Prostate gland (tissue), 2 donors: ENCODE results near the gene FBXO47. TPM values are rescaled to one million over a fixed set of nuclear protein-coding genes. Genes with fewer than 3 reads are reported as not detected.
"Not testable (repeated sequence)": the region's sequence is repeated elsewhere in the genome, so short reads cannot be mapped to it uniquely, and the experiment has no call there.

Experiments
- DNase-seq: peaks from one replicate; pipeline ENCODE4 v3.0.0-alpha.2; 2019; ENCODE audit warnings: low spot score
- H3K27ac ChIP-seq, 2 donors: fragments of 200-600 bp; sonication (generic); 2 replicates each; pipeline ENCODE4 v1.5.1; 2017 to 2019
- H3K27me3 ChIP-seq: fragments of 200-600 bp; sonication (generic); replicated peaks from 2 replicates; pipeline ENCODE4 v1.5.1; 2019; ENCODE audit not compliant: insufficient read depth
- H3K36me3 ChIP-seq, 2 donors: fragments of 200-600 bp; sonication (generic); 1 replicate in 1 of 2; 2 replicates in 1 of 2; pipeline versions ENCODE4 v1.5.1 to v1.8.1; 2017 to 2019
- H3K4me1 ChIP-seq: fragments of 200-600 bp; sonication (generic); replicated peaks from 2 replicates; pipeline ENCODE4 v1.5.1; 2019
- H3K4me3 ChIP-seq, 2 donors: fragments of 200-600 bp; sonication (generic); 2 replicates each; pipeline ENCODE4 v1.5.1; 2017 to 2019
- H3K9me3 ChIP-seq: fragments of 200-600 bp; sonication (generic); 2 replicates; pipeline ENCODE4 v1.5.1; 2017
- CTCF ChIP-seq, 4 experiments: fragments of 200-600 bp in 2 of 4; fragments of 450-650 bp in 2 of 4; sonication (generic) in 2 of 4; IDR thresholded peaks; 1 replicate in 3 of 4; 2 replicates in 1 of 4; pipeline ENCODE4 v1.5.1; 2016 to 2019; ENCODE audit warnings: antibody characterized with exemption in 4 of 4, mild to moderate bottlenecking in 2 of 4, moderate library complexity in 2 of 4
- POLR2A ChIP-seq: fragments of 450-650 bp; IDR thresholded peaks from one replicate; pipeline ENCODE4 v1.6.1; 2016; ENCODE audit warnings: antibody characterized with exemption, mild to moderate bottlenecking
- POLR2AphosphoS5 ChIP-seq: sonication (generic); formaldehyde crosslinking; IDR thresholded peaks from one replicate; pipeline ENCODE4 v1.6.1; 2017; ENCODE audit warnings: antibody characterized with exemption
- WGBS: methylation state at CpG from one replicate; pipeline ENCODE4 v1.1.5; 2018; 5-methylcytosine and 5-hydroxymethylcytosine counted together
- intact Hi-C: fragments of 100-400 bp; cut with DNase I; formaldehyde crosslinking; loops from one replicate; pipeline ENCODE4 v1.14.2; 2022
- total RNA-seq, 2 donors: library from RNA; depleted of rRNA; stranded (reverse); fragments of >200 nt; gene quantifications; one replicate each; pipeline ENCODE4 v1.1.0, GENCODE V29; 2016

Gene FBXO47
- total RNA-seq, 2 donors from 2014 or later: 5.1 TPM; not detected in 1

- Histone ChIP-seq H3K4me1 (no peaks in the 10 kb centered on the region), H3K27ac (no peak overlapping the region), H3K36me3 (no peaks in the 10 kb centered on the region), H3K4me3 (no peak overlapping the region), H3K27me3 (no peaks in the 10 kb centered on the region), H3K9me3 (no peaks in the 10 kb centered on the region)
- TF ChIP-seq CTCF (IDR thresholded peaks at IDR 0.05) (no peak), POLR2A (no peak), POLR2AphosphoS5 (no peak)
- no peak for DNase-seq
- 90% methylated on average over 5 of the region's 5 CpGs for WGBS
- intact Hi-C loops: no loop called here
Measured at GRCh38 chr17:38960402-38960801, 6.8 kb downstream of the FBXO47 start.

GRCh38 chr17:38959508-38959907 lies 7.7 kb downstream of the FBXO47 start:
- Histone ChIP-seq H3K4me1 (no peaks in the 10 kb centered on the region), H3K27me3 (no peaks in the 10 kb centered on the region), H3K9me3 (no peaks in the 10 kb centered on the region), H3K4me3 (no peak overlapping the region), H3K36me3 (no peaks in the 10 kb centered on the region), H3K27ac (no peak overlapping the region)
- TF ChIP-seq POLR2A: no peak
- intact Hi-C loops: no loop called here
- DNase-seq: no peak
- 87% methylated on average over 3 of the region's 3 CpGs for WGBS

- no peaks in the 10 kb centered on the region for H3K27me3 ChIP-seq
- H3K4me3 ChIP-seq: no peak overlapping the region
- H3K27ac ChIP-seq: no peak overlapping the region
- TF ChIP-seq POLR2A (no peak), CTCF (IDR thresholded peaks at IDR 0.05) (no peak), POLR2AphosphoS5 (no peak)
- no peaks in the 10 kb centered on the region for H3K36me3 ChIP-seq
- H3K4me1 ChIP-seq: no peaks in the 10 kb centered on the region
- intact Hi-C loops: no loop called here
- no peaks in the 10 kb centered on the region for H3K9me3 ChIP-seq
- DNase-seq: no peak
Measured at GRCh38 chr17:38958756-38959155, 8.4 kb downstream of the FBXO47 start.

DNA sequence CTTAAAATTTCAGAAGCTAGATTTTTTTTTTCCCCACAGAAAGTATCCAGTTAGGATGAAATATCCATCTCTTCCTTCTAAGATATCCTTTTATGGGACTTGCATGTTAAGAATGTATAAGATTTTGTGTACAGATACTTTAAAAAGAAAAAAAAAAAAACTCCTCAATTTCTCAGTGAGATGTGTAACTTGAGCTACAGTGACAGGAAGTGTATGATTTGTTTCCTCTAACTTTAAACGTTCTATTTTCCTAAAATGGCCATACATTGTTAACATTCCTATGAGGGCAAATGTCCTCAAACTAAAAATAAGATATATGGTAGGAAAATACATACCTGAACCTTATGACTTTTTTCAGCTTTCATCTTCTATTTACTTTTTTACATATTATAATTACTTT lies 8.9 kb downstream of the FBXO47 start:
- Histone ChIP-seq H3K27me3 (no peaks in the 10 kb centered on the region), H3K4me1 (no peaks in the 10 kb centered on the region), H3K4me3 (no peak overlapping the region), H3K27ac (no peak overlapping the region), H3K36me3 (no peaks in the 10 kb centered on the region), H3K9me3 (no peaks in the 10 kb centered on the region)
- DNase-seq: no peak
- intact Hi-C loops: no loop called here
- 4% methylated on average over 1 of the region's 1 CpG for WGBS
- TF ChIP-seq POLR2AphosphoS5 (no peak), POLR2A (no peak), CTCF (IDR thresholded peaks at IDR 0.05) (no peak)

DNA sequence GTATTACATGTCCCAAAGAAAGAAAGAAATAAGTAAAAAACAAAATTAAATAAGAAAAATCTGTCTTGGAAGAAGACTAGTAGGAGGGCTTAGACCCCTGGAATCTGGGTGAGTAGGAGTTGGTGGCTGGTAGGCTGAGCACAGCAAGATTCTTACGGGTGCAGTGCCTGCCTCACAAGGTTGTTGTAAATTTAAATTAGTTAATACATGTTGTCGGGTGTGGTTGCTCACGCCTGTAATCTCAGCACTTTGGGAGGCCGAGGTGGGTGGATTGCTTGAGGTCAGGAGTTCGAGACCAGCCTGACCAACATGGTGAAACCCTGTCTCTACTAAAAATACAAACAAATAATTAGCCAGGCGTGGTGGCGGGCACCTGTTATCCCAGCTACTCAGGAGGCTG lies 13.4 kb downstream of the FBXO47 start:
- H3K9me3 ChIP-seq, H3K36me3 ChIP-seq, intact Hi-C loops, H3K4me3 ChIP-seq, DNase-seq, H3K4me1 ChIP-seq, H3K27ac ChIP-seq, H3K27me3 ChIP-seq: not testable (repeated sequence)
- WGBS: 88% methylated on average over 7 of the region's 7 CpGs

GRCh38 chr17:38947189-38947588 lies 20.0 kb downstream of the FBXO47 start:
- no peak for DNase-seq
- no peaks in the 10 kb centered on the region for H3K36me3 ChIP-seq
- no peak overlapping the region for H3K27ac ChIP-seq
- WGBS: 90% methylated on average over 2 of the region's 2 CpGs
- no peak overlapping the region for H3K4me3 ChIP-seq
- intact Hi-C loops: no loop called here
- H3K27me3 ChIP-seq: no peaks in the 10 kb centered on the region
- no peaks in the 10 kb centered on the region for H3K9me3 ChIP-seq
- H3K4me1 ChIP-seq: no peaks in the 10 kb centered on the region
- TF ChIP-seq POLR2AphosphoS5: no peak
- no peak for TF ChIP-seq CTCF (IDR thresholded peaks at IDR 0.05)
